HG02884 (cell line): Measurements from ENCODE around the gene ENPP7.
"Not testable (repeated sequence)": the region's sequence is repeated elsewhere in the genome, so short reads cannot be mapped to it uniquely, and the experiment has no call there.

Experiments used
- ATAC-seq: cut with Tn5 transposase; IDR thresholded peaks from one replicate; pipeline ENCODE4 v1.9.1; 2021; ENCODE audit warnings: mild to moderate bottlenecking, moderate library complexity; ENCODE audit not compliant: unreplicated experiment

The ENPP7 gene

DNA sequence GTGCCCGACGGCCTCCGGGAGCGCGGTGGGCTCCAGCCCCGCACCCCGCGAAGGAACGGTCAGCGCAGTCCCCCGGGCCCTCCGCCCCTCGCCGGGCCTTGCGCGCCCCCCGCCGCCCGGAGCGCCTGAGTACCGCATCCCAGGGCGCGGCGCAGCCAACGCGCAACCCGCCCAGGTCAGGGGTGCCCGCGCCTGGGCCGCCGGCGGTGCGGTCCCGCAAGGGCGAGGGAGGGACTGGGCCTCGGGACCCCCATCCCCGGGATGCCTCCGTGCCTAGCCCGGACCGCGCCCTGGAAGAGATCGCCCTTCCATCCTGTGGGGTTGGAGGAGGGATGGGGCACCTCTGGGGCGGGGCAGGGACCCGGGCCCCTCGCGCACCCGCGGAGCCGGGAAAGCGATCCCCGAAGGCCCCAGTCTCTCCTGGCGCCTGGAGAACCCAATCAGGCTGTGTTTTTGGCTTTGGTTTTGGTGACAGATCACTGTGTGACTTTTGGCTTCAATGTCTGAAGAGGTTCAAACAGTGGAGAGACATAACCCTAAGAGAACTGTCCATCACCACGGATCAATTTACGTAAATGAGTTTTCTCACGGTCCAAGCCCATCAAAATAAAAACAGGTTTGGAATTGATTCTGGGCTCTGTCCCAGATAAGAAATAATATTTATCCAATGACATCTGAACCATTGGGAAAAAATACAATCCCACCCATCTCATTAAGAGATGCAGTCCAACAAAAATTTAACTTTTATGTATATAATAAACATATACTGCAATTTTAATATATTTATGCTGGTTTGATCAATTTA, 17.8 kb downstream of the ENPP7 start:
- ATAC-seq, result no peak

DNA sequence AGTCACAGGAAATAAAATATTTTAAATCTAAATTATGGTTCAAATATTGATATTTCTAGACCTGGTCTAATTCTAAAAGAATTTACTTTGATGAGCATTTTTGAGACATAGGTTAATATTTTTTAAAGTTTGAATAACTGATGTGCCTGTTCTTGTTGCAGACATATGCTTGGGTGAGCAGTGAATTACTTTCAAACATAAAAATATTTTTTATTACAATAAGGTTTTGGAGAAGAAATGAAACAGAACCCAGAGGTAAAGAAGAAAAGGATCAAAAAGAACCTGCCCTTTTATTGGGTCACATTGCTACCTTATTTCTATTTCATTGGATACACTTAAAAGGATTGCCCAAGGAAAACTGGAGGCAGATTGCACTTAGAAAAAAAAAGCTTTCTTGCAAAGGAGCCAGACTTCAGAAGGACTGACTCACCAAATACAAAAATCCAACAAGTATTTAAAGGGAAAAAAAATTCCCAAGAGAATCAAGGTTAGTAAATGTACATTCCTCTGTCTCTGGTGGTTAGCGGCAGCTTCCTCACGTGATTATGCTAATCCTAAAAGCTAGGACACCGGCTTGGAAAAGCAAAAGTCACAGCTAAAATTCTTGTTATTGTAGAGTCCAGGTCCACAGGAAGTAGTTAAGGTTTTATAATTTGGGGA, 18.5 kb downstream of the ENPP7 start:
- ATAC-seq, result no peak

- no peak for ATAC-seq
These were observed 19.2 kb downstream of the ENPP7 start for GRCh38 chr17:79749958-79750357.

DNA sequence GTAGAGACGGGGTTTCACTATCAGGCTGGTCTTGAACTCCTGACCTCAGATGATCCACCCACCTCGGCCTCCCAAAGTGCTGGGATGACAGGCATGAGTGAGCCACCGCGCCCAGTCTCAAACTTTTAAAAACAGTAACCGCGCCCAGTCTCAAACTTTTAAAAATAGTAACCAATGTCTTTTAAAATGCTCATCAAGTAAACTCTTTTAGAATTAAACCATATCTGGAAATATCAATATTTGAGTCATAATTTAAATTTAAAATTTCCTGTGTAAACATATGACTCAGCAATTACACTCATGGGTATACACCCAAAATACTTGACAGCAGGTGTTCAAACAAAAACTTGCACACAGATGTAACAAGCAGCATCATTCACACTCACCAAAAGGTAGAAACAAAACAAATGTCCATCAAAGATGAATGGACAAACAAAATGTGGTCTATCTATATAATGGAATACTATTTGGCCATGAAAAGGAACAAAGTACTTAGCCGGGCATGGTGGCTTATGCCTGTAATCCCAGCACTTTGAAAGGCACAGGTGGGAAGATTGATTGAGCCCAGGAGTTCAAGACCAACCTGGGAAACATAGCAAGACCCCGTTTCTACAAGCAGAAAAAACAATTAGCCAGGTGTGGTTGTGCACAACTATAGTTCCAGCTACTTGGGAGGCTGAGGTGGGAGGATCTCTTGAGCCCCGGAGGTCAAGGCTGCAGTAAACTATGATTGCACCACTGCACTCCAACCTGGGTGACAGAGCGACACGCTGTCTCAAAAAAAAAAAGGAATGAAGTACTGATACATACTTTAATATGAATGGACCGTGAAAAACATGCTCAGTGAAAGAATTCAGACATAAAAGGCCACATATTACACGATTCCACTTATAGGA, 20.2 kb downstream of the ENPP7 start:
- no peak for ATAC-seq

GRCh38 chr17:79752175-79752574, 21.4 kb downstream of the ENPP7 start:
- no peak for ATAC-seq

GRCh38 chr17:79754370-79754769, 23.6 kb downstream of the ENPP7 start:
- ATAC-seq, result no peak

GRCh38 chr17:79754903-79755302, 24.2 kb downstream of the ENPP7 start:
- ATAC-seq, result not testable (repeated sequence)

- ATAC-seq, result no peak
These were observed 24.8 kb downstream of the ENPP7 start for GRCh38 chr17:79755591-79755990.

DNA sequence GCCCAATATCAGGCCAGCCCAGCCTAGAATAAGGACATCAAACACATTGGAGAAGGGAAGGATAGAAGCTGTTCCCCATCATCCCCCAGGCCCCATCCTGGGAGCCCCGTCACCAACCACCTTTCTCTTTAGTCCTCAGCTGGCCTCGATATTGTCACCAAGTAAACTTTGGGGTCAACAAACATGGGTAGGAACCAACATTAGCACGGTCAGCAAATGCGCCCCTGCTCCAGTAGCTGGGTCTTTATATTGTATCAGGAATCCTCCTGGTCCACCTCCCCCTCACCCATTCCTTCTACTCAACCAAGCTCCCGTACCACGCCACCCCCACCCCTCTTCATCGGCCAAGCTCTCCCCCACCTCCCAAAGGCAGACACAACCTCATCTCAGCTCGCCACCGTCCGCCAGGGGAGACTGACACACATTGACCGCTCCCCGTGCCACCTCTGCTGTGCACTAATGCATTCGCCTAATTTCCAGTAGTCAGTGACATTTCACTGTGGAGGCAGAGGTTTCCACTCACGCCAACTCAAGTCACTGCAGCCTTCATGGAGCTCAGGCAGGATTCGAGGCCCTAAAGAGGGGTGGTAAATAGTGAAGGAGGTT, 26.5 kb downstream of the ENPP7 start:
- ATAC-seq, result no peak

DNA sequence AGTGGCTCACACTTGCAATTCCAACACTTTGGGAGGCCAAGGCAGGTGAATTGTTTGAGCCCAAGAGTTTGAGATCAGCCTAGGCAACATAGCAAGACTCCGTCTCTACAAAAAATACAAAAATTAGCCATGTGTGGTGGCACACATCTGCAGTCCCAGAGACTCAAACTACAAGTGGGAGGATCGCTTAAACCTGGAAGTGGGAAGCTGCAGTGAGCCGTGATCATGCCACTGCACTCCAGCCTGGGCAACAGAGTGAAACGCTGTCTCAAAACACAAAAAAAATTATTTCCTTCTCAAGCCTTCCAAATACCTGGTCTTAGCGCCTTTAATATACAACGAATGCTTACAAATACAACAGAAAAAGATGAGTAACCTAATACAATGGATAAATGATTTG, 27.5 kb downstream of the ENPP7 start:
- ATAC-seq, result no peak

- no peak for ATAC-seq
These were observed 29.6 kb downstream of the ENPP7 start for GRCh38 chr17:79760197-79760906.

DNA sequence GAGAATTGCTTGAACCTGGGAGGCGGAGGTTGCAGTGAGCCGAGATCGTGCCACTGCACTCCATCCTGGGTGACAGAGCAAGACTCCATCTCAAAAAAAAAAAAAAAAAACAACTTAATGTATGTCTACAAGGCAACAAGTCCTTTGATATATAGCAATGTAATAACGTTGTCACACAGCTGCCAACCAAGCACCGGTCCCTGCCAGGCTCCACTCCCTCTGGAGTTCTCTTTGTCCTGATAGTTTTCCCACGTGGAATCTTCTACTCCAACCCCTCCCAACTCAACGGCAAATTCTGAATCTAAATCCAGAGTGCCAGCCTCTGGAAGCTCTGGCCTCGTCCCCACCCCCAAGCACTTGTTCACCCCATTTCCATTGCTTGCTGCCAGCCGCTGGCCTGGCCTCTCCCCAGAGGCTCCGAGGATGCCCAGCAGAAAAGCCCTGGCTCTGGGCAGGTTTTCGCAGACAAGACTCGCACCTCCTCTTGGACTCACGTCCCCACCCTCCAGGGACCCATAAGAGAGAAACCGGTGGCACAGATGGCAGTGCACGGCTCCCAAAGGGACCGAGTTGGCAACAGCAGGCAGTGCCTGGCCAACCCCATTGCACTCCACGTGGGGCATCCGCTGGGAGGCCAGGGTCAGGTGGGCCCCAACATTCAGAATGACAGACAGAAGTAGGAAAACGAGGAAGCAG, 31.3 kb downstream of the ENPP7 start:
- no peak for ATAC-seq

DNA sequence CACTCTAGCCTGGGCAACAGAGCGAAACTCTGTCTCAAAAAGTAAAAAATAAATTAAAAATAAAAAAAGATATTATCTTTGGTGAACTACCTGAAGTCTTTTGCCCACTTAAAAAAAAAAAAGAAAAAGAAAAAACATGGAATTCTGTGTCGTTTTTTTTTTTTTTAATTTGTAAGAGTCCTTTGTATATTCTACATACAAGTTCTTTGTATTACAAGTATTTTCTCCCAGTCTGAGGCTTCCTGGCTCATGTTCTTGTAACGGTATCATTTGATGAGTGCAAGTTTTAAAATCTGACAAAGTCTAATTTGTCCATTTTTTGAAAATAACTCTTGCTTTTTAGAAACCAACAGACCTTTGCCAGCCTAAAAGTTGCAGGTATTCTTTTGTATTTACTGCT, 35.0 kb downstream of the ENPP7 start:
- ATAC-seq, result no peak

DNA sequence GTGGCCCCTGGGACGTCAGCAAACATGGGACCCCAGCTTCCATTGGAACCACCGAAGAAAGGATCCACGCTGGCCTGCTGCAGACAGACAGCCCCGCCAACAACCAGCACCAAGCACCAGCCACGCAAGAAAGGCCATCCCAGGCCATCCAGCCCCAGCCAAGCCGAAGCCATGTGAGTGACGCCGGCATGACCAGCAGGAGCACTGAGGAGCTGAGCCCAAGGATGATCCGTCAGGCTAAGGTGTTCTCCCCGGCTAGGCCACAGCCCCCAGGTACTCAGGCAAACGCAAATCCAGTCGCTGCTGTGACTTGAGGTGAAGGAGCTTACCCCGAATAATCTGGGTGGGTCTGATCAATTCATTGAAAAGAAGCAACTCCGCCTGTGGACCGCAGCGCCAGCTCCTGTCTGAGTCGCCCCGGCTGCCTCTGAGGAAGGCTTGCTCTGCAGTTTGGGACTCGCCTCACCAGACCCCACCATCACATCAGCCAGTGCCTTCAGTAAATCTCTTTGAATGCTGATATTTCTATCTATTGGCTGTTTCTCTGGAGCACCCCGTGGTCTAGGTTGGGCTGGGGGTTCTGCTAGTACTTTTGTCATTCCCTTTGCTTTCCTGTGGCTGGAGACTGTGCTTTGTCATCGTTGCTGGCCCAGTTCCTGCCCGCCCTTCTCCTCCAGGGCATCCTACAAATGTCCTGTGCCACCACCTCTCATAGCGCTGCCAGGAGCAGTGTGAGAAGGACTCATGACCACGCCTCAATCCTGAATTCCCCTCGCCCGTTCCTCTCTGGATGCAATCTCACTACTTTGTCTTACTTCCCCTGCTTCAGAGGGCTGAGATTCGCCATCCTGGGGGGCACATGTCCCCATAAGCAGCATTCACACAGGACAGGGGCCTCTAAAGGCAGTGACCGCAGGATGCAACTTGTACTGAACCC, 39.1 kb downstream of the ENPP7 start:
- ATAC-seq, result no peak

DNA sequence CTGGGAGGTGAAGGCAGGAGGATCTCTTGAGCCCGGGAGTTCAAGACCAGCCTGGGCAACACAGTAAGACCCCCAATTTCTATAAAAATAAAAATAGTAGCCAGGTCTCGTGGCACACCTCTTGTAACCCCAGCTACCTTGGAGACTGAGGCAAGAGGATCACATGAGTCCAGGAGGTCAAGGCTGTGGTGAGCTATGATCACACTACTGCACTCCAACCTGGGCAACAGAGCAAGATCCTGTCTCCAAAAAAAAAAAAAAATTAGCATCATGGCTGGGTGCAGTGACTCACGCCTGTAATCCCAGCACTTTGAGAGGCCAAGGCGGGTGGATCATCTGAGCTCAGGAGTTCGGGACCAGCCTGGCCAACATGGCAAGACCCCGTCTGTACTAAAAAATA, 40.5 kb downstream of the ENPP7 start:
- ATAC-seq, result no peak

DNA sequence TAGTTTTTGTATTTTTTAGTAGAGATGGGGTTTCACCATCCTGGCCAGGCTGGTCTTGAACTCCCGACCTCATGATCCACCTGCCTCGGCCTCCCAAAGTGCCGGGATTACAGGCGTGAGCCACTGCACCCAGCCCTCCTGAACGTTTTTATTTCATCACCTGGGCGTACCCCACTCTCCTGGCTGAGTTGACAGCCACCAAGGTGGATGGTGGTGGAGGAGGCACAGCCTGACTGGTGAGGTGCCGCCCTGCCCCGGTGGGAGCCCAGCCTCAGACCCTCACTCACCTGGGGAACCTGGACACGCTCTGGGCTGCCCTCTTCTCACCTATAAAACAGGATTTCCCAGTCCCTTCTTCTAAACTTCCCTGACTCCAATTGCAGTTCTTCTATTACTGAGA, 42.0 kb downstream of the ENPP7 start:
- not testable (repeated sequence) for ATAC-seq

- no peak for ATAC-seq
These were observed 43.8 kb downstream of the ENPP7 start for GRCh38 chr17:79774561-79774975.

DNA sequence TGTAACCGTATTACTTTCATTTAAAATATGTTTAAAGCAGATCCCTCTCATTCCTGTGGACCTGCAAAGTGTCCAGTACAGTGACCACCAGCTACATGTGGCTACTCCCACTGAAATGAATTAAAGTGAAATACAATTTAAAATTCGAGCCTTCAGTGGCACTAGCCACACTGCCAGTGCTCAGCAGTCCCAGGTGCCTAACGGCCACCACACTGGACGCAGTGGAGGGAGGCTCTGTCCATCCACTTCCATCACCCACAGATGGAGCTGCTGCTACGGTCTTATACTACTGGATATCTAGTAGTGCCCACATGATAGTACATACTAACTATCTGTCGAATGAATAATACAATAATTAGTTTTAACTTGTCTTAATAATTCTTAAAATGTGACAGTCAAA, 44.9 kb downstream of the ENPP7 start:
- no peak for ATAC-seq
